Activated B cell treated with CpG ODN at 0.5 μM for 24 hours (primary cell): Measurements from ENCODE around the gene FAM234B. TPM values are rescaled to one million over a fixed set of nuclear protein-coding genes. Genes with fewer than 3 reads are reported as not detected.

Experiments
- ATAC-seq: fragments of 200-7000 bp; cut with Tn5 transposase; one replicate; pipeline ENCODE4 v1.10.0; 2021; ENCODE audit warnings: low read depth, mild to moderate bottlenecking, moderate library complexity
- CTCF ChIA-PET: fragments of 350-600 bp; sonication (Branson Sonifier 250); formaldehyde crosslinking; loops from one replicate; lab custom pipeline; 2021; ENCODE audit warnings: antibody characterized with exemption; lab: Charles Lee
- POLR2A ChIA-PET: fragments of 350-600 bp; sonication (Branson Sonifier 250); formaldehyde crosslinking; loops from one replicate; lab custom pipeline; 2021; ENCODE audit warnings: antibody characterized with exemption; lab: Charles Lee
- DNase-seq: peaks from one replicate; pipeline ENCODE4 v3.0.0; 2022
- H3K27ac Mint-ChIP-seq: one replicate; pipeline ENCODE4 v1.8.0; 2020; ENCODE audit warnings: mixed read lengths
- H3K27me3 Mint-ChIP-seq: one replicate; pipeline ENCODE4 v1.8.0; 2021; ENCODE audit warnings: mixed read lengths
- H3K36me3 Mint-ChIP-seq: one replicate; pipeline ENCODE4 v1.8.0; 2021; ENCODE audit warnings: low read depth, mixed read lengths
- H3K4me1 Mint-ChIP-seq: one replicate; pipeline ENCODE4 v1.8.0; 2021; ENCODE audit warnings: mixed read lengths
- H3K4me3 Mint-ChIP-seq: one replicate; pipeline ENCODE4 v1.8.0; 2020; ENCODE audit warnings: mild to moderate bottlenecking, mixed read lengths
- H3K9me3 Mint-ChIP-seq: one replicate; pipeline ENCODE4 v1.8.0; 2020; ENCODE audit warnings: mixed read lengths
- intact Hi-C: fragments of 100-400 bp; cut with micrococcal nuclease; formaldehyde crosslinking; loops from one replicate; pipeline ENCODE4 v1.15.1; 2024
- total RNA-seq: library from RNA; stranded (reverse); gene quantifications from 2 replicates; pipeline ENCODE4 v1.2.3, GENCODE V29; 2022
- TF ChIP-seq, protein P1 (sequence below): fragments of 200-600 bp; IDR thresholded peaks from one replicate; pipeline ENCODE4 v1.8.0; 2022; ENCODE audit warnings: antibody characterized with exemption, mild to moderate bottlenecking

Gene FAM234B
- total RNA-seq, 1 donor from 2014 or later: 6.3 TPM

DNA sequence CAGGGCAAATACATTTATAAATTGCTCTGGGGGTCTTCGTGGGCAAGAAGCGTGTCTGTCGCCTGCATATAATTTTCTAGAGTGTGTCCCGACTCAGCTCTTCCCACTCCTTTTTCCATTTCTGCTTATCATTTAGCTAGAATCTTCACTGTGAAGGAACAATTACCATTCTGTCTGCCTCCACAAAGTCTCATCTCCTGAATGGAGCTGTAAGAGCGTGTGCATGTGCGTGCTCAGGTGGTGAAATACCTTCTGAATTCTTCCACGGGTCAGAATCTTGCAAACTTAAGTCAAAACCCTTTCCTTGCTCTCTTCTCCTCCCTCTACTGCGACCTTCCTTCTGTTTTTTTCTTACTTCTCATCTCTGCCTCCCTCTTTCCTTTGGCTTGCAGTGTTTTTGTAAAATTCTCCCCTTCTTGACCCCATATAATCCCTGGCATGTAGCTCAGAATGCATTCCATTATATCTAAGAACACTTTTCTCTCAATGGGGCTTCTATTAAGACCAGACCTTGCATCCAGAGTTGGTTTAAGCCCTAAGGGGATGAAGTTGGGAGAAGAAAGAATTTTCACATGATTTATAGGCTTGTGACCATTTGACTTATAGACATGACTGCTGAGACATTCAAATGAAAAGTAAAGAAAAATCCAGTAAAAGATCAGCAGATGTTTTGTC, 84.2 kb downstream of the FAM234B start:
- no peaks in the 10 kb centered on the region for H3K36me3 Mint-ChIP-seq
- no peaks in the 10 kb centered on the region for H3K9me3 Mint-ChIP-seq
- POLR2A ChIA-PET: no interaction called here
- intact Hi-C loops: no loop called here
- CTCF ChIA-PET: no interaction called here
- no peaks in the 10 kb centered on the region for H3K4me1 Mint-ChIP-seq
- no peak for DNase-seq
- H3K4me3 Mint-ChIP-seq: no peak overlapping the region
- no peak for ATAC-seq
- TF ChIP-seq, protein P1, sequence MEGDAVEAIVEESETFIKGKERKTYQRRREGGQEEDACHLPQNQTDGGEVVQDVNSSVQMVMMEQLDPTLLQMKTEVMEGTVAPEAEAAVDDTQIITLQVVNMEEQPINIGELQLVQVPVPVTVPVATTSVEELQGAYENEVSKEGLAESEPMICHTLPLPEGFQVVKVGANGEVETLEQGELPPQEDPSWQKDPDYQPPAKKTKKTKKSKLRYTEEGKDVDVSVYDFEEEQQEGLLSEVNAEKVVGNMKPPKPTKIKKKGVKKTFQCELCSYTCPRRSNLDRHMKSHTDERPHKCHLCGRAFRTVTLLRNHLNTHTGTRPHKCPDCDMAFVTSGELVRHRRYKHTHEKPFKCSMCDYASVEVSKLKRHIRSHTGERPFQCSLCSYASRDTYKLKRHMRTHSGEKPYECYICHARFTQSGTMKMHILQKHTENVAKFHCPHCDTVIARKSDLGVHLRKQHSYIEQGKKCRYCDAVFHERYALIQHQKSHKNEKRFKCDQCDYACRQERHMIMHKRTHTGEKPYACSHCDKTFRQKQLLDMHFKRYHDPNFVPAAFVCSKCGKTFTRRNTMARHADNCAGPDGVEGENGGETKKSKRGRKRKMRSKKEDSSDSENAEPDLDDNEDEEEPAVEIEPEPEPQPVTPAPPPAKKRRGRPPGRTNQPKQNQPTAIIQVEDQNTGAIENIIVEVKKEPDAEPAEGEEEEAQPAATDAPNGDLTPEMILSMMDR: no peak
- no peak overlapping the region for H3K27ac Mint-ChIP-seq
- peaks cover 9% of the 10 kb centered on the region for H3K27me3 Mint-ChIP-seq

DNA sequence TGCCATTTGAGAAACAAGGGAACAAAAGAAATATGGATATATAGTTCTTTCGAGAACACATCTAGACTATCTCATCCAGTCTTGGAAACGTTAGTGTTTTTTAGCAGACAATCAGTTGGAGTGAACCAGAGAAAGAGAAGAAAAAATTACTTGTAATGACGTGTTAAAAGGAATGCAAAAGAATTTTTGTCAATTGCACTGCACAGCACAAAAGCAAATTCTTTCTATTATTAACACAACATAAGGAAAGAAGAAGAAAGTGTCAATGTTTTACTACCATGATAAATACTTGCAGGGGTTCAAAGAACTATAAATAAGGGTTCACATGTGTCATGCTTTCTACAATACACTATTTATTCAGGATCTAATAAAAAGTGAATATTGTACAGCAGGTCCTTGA, 86.8 kb downstream of the FAM234B start:
- TF ChIP-seq, protein P1: no peak
- POLR2A ChIA-PET: no interaction called here
- no peak overlapping the region for H3K27ac Mint-ChIP-seq
- CTCF ChIA-PET: no interaction called here
- no peak for ATAC-seq
- H3K27me3 Mint-ChIP-seq: peaks cover 9% of the 10 kb centered on the region
- H3K4me1 Mint-ChIP-seq: no peaks in the 10 kb centered on the region
- no peaks in the 10 kb centered on the region for H3K36me3 Mint-ChIP-seq
- no peak overlapping the region for H3K4me3 Mint-ChIP-seq
- no peak for DNase-seq
- intact Hi-C loops: no loop called here
- no peaks in the 10 kb centered on the region for H3K9me3 Mint-ChIP-seq

Other genes starting within 250 kb of the FAM234B start
- 97.1 and 98.5 TPM in 2 replicates for gene DDX47, start 231.0 kb upstream of the FAM234B start, total RNA-seq
- not detected in 2 replicates for gene GPRC5A, start 152.8 kb upstream of the FAM234B start, total RNA-seq
- 0.35 and 0.44 TPM in 2 replicates for gene GPRC5D, start 92.2 kb upstream of the FAM234B start, total RNA-seq
- 9.7 and 12.0 TPM in 2 replicates for gene HEBP1, start 44.1 kb upstream of the FAM234B start, total RNA-seq
- gene GSG1, start 59.3 kb downstream of the FAM234B start, total RNA-seq: not detected in 2 replicates
- 0.39 TPM in 1 of 2 replicates, not detected in the other for gene EMP1, start 152.3 kb downstream of the FAM234B start, total RNA-seq